H1 (cell line): Measurements from ENCODE around the gene SPEF1. TPM values are rescaled to one million over a fixed set of nuclear protein-coding genes. Genes with fewer than 3 reads are reported as not detected.

ENCODE experiments used
- CTCF ChIA-PET: fragments of 300-600 bp; sonication (Branson Sonifier 250); formaldehyde crosslinking; loops from one replicate; lab custom pipeline; 2021; ENCODE audit not compliant: partially characterized antibody; lab: Charles Lee
- POLR2A ChIA-PET: fragments of 300-600 bp; sonication (Branson Sonifier 250); formaldehyde crosslinking; loops from one replicate; lab custom pipeline; 2021; ENCODE audit warnings: inconsistent platforms; ENCODE audit not compliant: partially characterized antibody; lab: Charles Lee
- DNase-seq, 2 experiments: peaks; one replicate each; pipeline versions ENCODE4 v3.0.0 to v3.0.0-alpha.2; 2010 to 2022; ENCODE audit warnings: low spot score in 2 of 2, low read depth in 1 of 2, mixed read lengths in 1 of 2
- FAIRE-seq: peaks from 2 replicates; lab custom pipeline; 2011; peaks lifted over from hg19 to GRCh38; lab: Jason Lieb, UNC
- H2AFZ ChIP-seq: 2 replicates; pipeline ENCODE4 v1.8.1; 2012; ENCODE audit warnings: low read length, inconsistent platforms
- H2AK5ac ChIP-seq: 2 replicates; pipeline ENCODE4 v1.6.1; 2013; ENCODE audit warnings: low read depth, low read length
- H2BK120ac ChIP-seq: replicated peaks from 2 replicates; pipeline ENCODE3; 2013; ENCODE audit warnings: low read depth, low read length, inconsistent platforms
- H2BK12ac ChIP-seq: 2 replicates; pipeline ENCODE4 v1.6.1; 2013; ENCODE audit warnings: low read depth, low read length
- H2BK15ac ChIP-seq: 2 replicates; pipeline ENCODE4 v1.6.1; 2013; ENCODE audit warnings: low read length
- H2BK20ac ChIP-seq: 2 replicates; pipeline ENCODE4 v1.6.1; 2013; ENCODE audit warnings: low read length
- H2BK5ac ChIP-seq: 2 replicates; pipeline ENCODE4 v1.6.1; 2013; ENCODE audit warnings: low read depth, low read length
- H3K14ac ChIP-seq: 2 replicates; pipeline ENCODE4 v1.6.1; 2013; ENCODE audit warnings: inconsistent platforms; ENCODE audit not compliant: insufficient read length
- H3K18ac ChIP-seq: 2 replicates; pipeline ENCODE4 v1.6.1; 2013; ENCODE audit warnings: low read length; ENCODE audit errors: extremely low read depth
- H3K23ac ChIP-seq: 2 replicates; pipeline ENCODE4 v1.6.1; 2013; ENCODE audit warnings: inconsistent platforms; ENCODE audit not compliant: insufficient read length
- H3K23me2 ChIP-seq: 2 replicates; pipeline ENCODE4 v1.6.1; 2013; ENCODE audit warnings: low read depth, low read length
- H3K27ac ChIP-seq: 2 replicates; pipeline ENCODE4 v1.6.1; 2011; ENCODE audit warnings: low read depth, low read length, inconsistent platforms
- H3K27me3 ChIP-seq, 4 experiments: replicated peaks in 1 of 4; 1 replicate in 1 of 4; 2 replicates in 3 of 4; pipeline versions ENCODE4 v1.6.1 to v1.8.1; 2011 to 2013; ENCODE audit warnings: low read length in 3 of 4, mild to moderate bottlenecking in 3 of 4, inconsistent platforms in 2 of 4, mixed read lengths in 2 of 4, moderate library complexity in 1 of 4; ENCODE audit not compliant: control insufficient read depth in 3 of 4, insufficient read depth in 3 of 4; ENCODE audit errors: extremely low read depth in 1 of 4
- H3K36me3 ChIP-seq, 4 experiments: 2 replicates each; pipeline versions ENCODE4 v1.6.1 to v1.8.1; 2011 to 2013; ENCODE audit warnings: mild to moderate bottlenecking in 4 of 4, low read length in 3 of 4, moderate library complexity in 2 of 4, control low read depth in 1 of 4, inconsistent platforms in 1 of 4; ENCODE audit not compliant: insufficient read depth in 4 of 4, control insufficient read depth in 2 of 4
- H3K4ac ChIP-seq: replicated peaks from 2 replicates; pipeline ENCODE3; 2013; ENCODE audit warnings: low read length, low read depth, mixed read lengths, inconsistent platforms; ENCODE audit not compliant: insufficient read length
- H3K4me1 ChIP-seq, 4 experiments: replicated peaks in 1 of 4; 1 replicate in 1 of 4; 2 replicates in 3 of 4; pipeline versions ENCODE4 v1.6.1 to v1.8.1; 2011 to 2013; ENCODE audit warnings: low read length in 3 of 4, inconsistent platforms in 2 of 4, mixed read lengths in 1 of 4; ENCODE audit not compliant: insufficient read depth in 4 of 4, control insufficient read depth in 3 of 4
- H3K4me2 ChIP-seq, 2 experiments: 2 replicates each; pipeline versions ENCODE4 v1.6.1 to v1.8.1; 2011 to 2013; ENCODE audit warnings: low read depth in 2 of 2, low read length in 2 of 2, control low read depth in 1 of 2, inconsistent platforms in 1 of 2, mild to moderate bottlenecking in 1 of 2; ENCODE audit not compliant: insufficient read depth in 1 of 2
- H3K4me3 ChIP-seq, 4 experiments: fragments of 200-600, 300-600 bp in 1 of 4; sonication (generic), shearing (Covaris generic), sonication (Bioruptor Twin) in 1 of 4; 2 replicates each; pipeline versions ENCODE4 v1.5.1 to v1.8.1; 2011 to 2016; ENCODE audit warnings: low read length in 4 of 4, low read depth in 3 of 4, control low read depth in 2 of 4, inconsistent platforms in 2 of 4, mild to moderate bottlenecking in 2 of 4, mixed read lengths in 1 of 4, moderate library complexity in 1 of 4; ENCODE audit not compliant: insufficient read depth in 2 of 4; ENCODE audit errors: extremely low read depth in 1 of 4
- H3K56ac ChIP-seq: replicated peaks from 2 replicates; pipeline ENCODE3; 2013; ENCODE audit warnings: low read depth, mild to moderate bottlenecking, mixed read lengths, low read length, inconsistent platforms; ENCODE audit not compliant: insufficient read length
- H3K79me1 ChIP-seq: 2 replicates; pipeline ENCODE4 v1.6.1; 2013; ENCODE audit warnings: low read depth, low read length, control low read depth
- H3K79me2 ChIP-seq, 2 experiments: 2 replicates each; pipeline versions ENCODE4 v1.6.1 to v1.8.1; 2012 to 2013; ENCODE audit warnings: low read length in 2 of 2, mild to moderate bottlenecking in 2 of 2, inconsistent platforms in 1 of 2; ENCODE audit not compliant: insufficient read depth in 2 of 2, control insufficient read depth in 1 of 2
- H3K9ac ChIP-seq, 4 experiments: replicated peaks in 1 of 4; 1 replicate in 1 of 4; 2 replicates in 3 of 4; pipeline versions ENCODE4 v1.6.1 to v1.8.1; 2011 to 2013; ENCODE audit warnings: low read depth in 3 of 4, low read length in 3 of 4, control low read depth in 2 of 4, mild to moderate bottlenecking in 2 of 4, moderate library complexity in 2 of 4, inconsistent platforms in 1 of 4; ENCODE audit errors: extremely low read depth in 1 of 4
- H3K9me3 ChIP-seq, 2 experiments: 2 replicates each; pipeline versions ENCODE4 v1.6.1 to v1.8.1; 2012 to 2013; ENCODE audit warnings: mild to moderate bottlenecking in 2 of 2, moderate library complexity in 2 of 2, control low read depth in 1 of 2, inconsistent platforms in 1 of 2, low read depth in 1 of 2, low read length in 1 of 2, mixed read lengths in 1 of 2; ENCODE audit not compliant: insufficient read depth in 2 of 2
- H4K20me1 ChIP-seq, 2 experiments: replicated peaks in 1 of 2; 2 replicates each; pipeline versions ENCODE3 to v1.8.1; 2011 to 2013; ENCODE audit warnings: inconsistent platforms in 2 of 2, low read length in 2 of 2, mild to moderate bottlenecking in 1 of 2; ENCODE audit not compliant: insufficient read depth in 2 of 2, control insufficient read depth in 1 of 2
- H4K5ac ChIP-seq: 2 replicates; pipeline ENCODE4 v1.6.1; 2013; ENCODE audit warnings: low read length, low read depth, mixed read lengths, inconsistent platforms; ENCODE audit not compliant: insufficient read length
- H4K8ac ChIP-seq: 2 replicates; pipeline ENCODE4 v1.8.0; 2013; ENCODE audit warnings: mild to moderate bottlenecking, moderate library complexity, low read length, inconsistent platforms; ENCODE audit not compliant: insufficient read depth; ENCODE audit errors: extremely low read depth
- H4K91ac ChIP-seq: replicated peaks from 2 replicates; pipeline ENCODE3; 2013; ENCODE audit warnings: low read length, mixed read lengths, inconsistent platforms; ENCODE audit not compliant: insufficient read length
- CREB1 ChIP-seq: IDR thresholded peaks from 2 replicates; pipeline ENCODE4 v1.6.1; 2012; ENCODE audit warnings: inconsistent platforms
- WGBS, 2 experiments: shearing (Covaris generic) in 1 of 2; methylation state at CpG; one replicate each; pipeline versions ENCODE4 v1.1.6 to v1.1.7; 2013 to 2015; ENCODE audit warnings: low lambda C conversion rate in 2 of 2, mixed read lengths in 2 of 2, inconsistent platforms in 1 of 2, low coverage in 1 of 2, missing lambda C conversion rate in 1 of 2; ENCODE audit not compliant: insufficient replicate concordance in 2 of 2, insufficient coverage in 1 of 2, insufficient read length in 1 of 2; ENCODE audit errors: extremely low coverage in 1 of 2, missing lambda C conversion rate in 1 of 2; 5-methylcytosine and 5-hydroxymethylcytosine counted together
- polyA plus RNA-seq, 7 experiments: library from polyadenylated mRNA; depleted of rRNA in 3 of 7; stranded (reverse) in 5 of 7; unstranded in 2 of 7; fragments of >200 nt in 5 of 7; fragments of 200-250 nt in 2 of 7; gene quantifications; 1 replicate in 5 of 7; 2 replicates in 1 of 7; 4 replicates in 1 of 7; pipeline versions ENCODE4 v1.2.1 to v1.2.3, GENCODE V29; 2011 to 2013; ENCODE audit warnings: missing spikeins in 2 of 7, mixed read lengths in 2 of 7
- total RNA-seq: library from RNA; stranded (reverse); fragmentation: NEBNext Ultra II Directional; extraction: Animal tissue kit (Norgen Biotek cat#: 25700); gene quantifications from 2 replicates; pipeline ENCODE4 v1.2.1, GENCODE V29; 2021

SPEF1 gene
- total and polyA plus RNA-seq, 2 of the 8 experiments (the other 6 are each of a cell fraction or from before 2014, with no cell fraction given) = 0.51 to 0.71 TPM

DNA sequence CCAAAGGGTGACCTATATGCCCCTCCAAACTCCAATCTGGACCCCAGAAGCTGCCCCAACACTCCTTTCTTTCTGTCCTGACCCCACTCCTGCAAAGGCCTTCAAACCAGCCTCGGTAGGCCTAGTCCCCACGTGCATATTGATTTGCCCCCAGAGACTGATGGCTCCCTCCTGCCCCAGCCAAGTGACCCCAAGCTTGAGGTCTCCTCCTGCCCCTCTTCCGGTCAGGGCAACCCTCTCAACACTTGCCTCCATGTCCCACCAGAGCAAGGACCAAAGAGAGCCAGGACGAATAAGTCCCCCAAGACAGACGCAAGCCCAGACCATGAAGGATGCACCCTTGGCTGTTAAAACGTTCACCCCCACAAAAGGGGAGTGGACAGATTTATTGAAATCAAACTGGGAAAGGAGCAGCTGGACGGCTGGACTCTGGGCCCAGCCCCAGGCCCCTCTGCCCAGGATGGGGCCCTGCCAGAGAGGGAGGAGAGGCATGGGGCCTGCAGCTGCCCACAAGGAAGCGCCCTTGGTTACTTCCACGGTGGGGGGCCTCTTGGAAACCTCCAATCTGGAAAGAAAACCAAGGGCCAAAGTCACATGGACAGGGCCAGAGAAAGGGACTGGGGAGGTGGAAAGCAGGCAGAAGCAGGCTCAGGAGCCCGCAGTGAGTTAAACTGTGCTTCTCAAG lies 2.4 kb upstream of the SPEF1 start:
- ChIA-PET CTCF (interaction anchor here (1.2 to 9.5 kb wide), 2 partner anchors 31 to 33 kb away, joined by 3 to 128 read pairs; partner anchors contain the start of gene AP5S1), POLR2A (interaction anchor here (0.9 to 3.9 kb wide), 6 partner anchors 16 to 144 kb away, joined by 3 to 20 read pairs (median 3); partner anchors contain the start of genes ADISSP and AP5S1)
- no peak overlapping the region for H4K5ac ChIP-seq
- no peak overlapping the region for H2BK12ac ChIP-seq
- H3K36me3 ChIP-seq = peaks cover 0 to 5% (median 0%) of the 10 kb centered on the region in 4 experiments; a peak in 2 of 8 replicates
- peaks cover 0 to 17% (median 8%) of the 10 kb centered on the region in 4 experiments; a peak in 6 of 7 replicates for H3K4me1 ChIP-seq
- no peak overlapping the region for H3K4me3 ChIP-seq
- H3K4ac ChIP-seq = no peak overlapping the region
- no peak for FAIRE-seq
- no peak for DNase-seq
- no peak overlapping the region for H2BK20ac ChIP-seq
- no peak overlapping the region for H2AK5ac ChIP-seq
- H3K79me2 ChIP-seq = peaks cover 0 to 10% of the 10 kb centered on the region in 2 experiments; a peak in 1 of 4 replicates
- TF ChIP-seq CREB1 = no peak
- H3K18ac ChIP-seq = no peak overlapping the region
- no peak overlapping the region for H3K27ac ChIP-seq
- H2BK5ac ChIP-seq = no peak overlapping the region
- H3K9me3 ChIP-seq = no peaks in the 10 kb centered on the region
- peaks cover 0 to 16% (median 12%) of the 10 kb centered on the region in 4 experiments; a peak in 6 of 7 replicates for H3K27me3 ChIP-seq
- H3K14ac ChIP-seq = no peak overlapping the region
- H4K20me1 ChIP-seq = peaks cover 7 to 11% of the 10 kb centered on the region in 2 experiments
- no peak overlapping the region for H4K8ac ChIP-seq
- H3K79me1 ChIP-seq = peaks cover 11% of the 10 kb centered on the region
- peaks cover 6% of the 10 kb centered on the region; the same call in 1 of the 2 replicates for H3K23me2 ChIP-seq
- no peak overlapping the region for H3K9ac ChIP-seq
- H2BK15ac ChIP-seq = no peak overlapping the region
- H3K23ac ChIP-seq = no peak overlapping the region
- no peak overlapping the region for H4K91ac ChIP-seq
- H2AFZ ChIP-seq = no peak overlapping the region
- no peak overlapping the region for H3K4me2 ChIP-seq
- WGBS, 2 experiments = 92% methylated on average over 9 of the region's 10 CpGs; no CpG with 5 or more reads in 1 of the 2 experiments
- H3K56ac ChIP-seq = no peak overlapping the region
- no peak overlapping the region for H2BK120ac ChIP-seq
